ENCODE results near the gene ASIC3.

The ASIC3 gene

DNA sequence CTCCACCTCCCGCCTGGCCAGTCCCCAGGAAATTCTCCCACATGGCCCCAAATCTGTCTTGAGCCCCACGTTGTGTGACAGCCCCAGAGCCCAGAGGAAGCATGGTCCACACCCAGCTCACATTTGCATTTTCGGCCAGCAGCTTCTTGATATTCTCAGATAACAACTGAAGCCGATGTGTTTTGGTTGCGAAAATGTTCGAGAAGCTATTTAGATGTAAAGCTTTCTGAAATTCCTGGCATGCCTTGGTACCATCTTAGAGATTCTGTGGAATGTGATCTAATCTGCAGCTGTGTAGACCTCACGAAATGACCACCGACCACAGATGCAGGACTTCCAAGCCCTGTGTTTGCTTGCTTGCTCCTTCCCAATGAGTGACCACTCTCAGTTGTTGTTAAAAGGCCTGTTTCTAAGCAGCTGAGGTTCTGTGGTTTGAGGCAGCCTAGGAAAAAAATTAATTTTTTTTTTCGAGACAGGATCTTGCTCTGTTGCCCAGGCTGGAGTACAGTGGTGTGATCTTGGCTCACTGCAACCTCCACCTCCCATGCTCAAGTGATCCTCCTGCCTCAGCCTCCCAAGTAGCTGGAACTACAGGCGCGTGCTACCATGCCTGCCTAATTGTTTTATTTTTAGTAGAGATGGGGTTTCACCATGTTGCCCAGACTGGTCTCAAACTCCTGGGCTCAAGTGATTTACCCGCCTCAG lies 19.9 kb downstream of the ASIC3 start:
- no peaks in the 10 kb centered on the region for H3K9me3 ChIP-seq (ENCODE audit: control insufficient read depth, low read length)
- no peak overlapping the region for H3K9ac ChIP-seq (ENCODE audit: low read length)
- peak; percentile 44 for DNase-seq (ENCODE audit: low read depth)
- peaks cover 4% of the 10 kb centered on the region for H3K4me1 ChIP-seq (ENCODE audit: control insufficient read depth, insufficient read depth, low read length)
- peaks cover 77% of the 10 kb centered on the region for H3K36me3 ChIP-seq (ENCODE audit: control insufficient read depth, insufficient read depth, low read length, severe bottlenecking)
- no peak overlapping the region for H3K4me3 ChIP-seq (ENCODE audit: low read length)
- no peaks in the 10 kb centered on the region for H3K27me3 ChIP-seq (replicated peaks; ENCODE audit: control insufficient read depth, insufficient read depth, low read length)

DNA sequence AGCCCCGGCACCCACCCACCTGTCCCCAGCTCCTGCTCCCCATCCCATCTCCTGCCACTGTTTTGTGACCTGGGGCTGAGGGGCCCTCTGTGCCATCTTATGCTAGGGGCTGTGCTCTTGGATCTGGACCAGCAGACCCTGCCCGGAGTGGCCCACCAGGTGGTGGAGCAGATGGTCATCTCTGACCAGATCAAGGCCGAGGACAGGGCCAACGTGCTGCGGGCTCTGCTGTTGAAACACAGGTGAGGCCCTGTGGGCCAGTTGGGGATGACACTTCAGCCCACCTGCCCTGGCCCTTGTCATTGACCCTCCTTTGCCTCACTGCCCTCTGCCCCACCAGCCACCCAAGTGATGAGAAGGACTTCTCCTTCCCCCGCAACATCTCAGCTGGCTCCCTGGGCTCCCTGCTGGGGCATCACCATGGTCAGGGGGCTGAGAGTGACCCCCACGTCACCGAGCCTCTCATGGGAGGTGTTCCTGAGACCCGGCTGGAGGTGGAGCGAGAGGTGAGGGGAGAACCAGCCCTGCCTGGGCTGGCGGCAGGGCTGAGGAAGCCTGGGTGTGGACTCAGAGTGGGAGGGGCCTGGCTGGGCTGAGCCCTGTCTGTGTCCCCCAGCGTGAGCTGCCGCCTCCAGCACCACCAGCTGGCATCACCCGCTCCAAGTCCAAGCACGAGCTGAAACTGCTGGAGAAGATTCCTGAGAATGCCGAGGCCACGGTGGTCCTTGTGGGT lies 21.7 kb downstream of the ASIC3 start:
- Histone ChIP-seq H3K27me3 (replicated peaks; ENCODE audit: control insufficient read depth, insufficient read depth, low read length) (no peaks in the 10 kb centered on the region), H3K4me3 (ENCODE audit: low read length) (no peak overlapping the region), H3K4me1 (ENCODE audit: control insufficient read depth, insufficient read depth, low read length) (no peaks in the 10 kb centered on the region), H3K9ac (ENCODE audit: low read length) (no peak overlapping the region), H3K36me3 (ENCODE audit: control insufficient read depth, insufficient read depth, low read length, severe bottlenecking) (peaks cover 88% of the 10 kb centered on the region), H3K9me3 (ENCODE audit: control insufficient read depth, low read length) (no peaks in the 10 kb centered on the region)
- DNase-seq (ENCODE audit: low read depth): no peak

DNA sequence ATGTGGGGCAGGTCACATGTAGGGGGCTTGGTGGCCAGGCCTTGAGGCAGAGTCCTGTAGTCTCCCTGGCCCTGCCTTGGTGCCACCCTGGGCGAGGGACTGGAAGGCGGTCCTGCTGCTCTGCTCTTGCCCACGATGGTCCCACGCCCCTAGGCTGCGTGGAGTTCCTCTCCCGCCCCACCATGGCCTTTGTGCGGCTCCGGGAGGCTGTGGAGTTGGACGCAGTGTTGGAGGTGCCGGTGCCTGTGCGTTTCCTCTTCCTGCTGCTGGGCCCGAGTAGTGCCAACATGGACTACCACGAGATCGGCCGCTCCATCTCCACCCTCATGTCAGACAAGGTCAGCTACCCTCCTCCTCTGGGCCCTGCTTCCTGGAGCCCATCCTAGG lies 22.2 kb downstream of the ASIC3 start:
- no peaks in the 10 kb centered on the region for H3K9me3 ChIP-seq (ENCODE audit: control insufficient read depth, low read length)
- H3K9ac ChIP-seq (ENCODE audit: low read length): no peak overlapping the region
- DNase-seq (ENCODE audit: low read depth): no peak
- H3K4me3 ChIP-seq (ENCODE audit: low read length): no peak overlapping the region
- peaks cover 88% of the 10 kb centered on the region for H3K36me3 ChIP-seq (ENCODE audit: control insufficient read depth, insufficient read depth, low read length, severe bottlenecking)
- no peaks in the 10 kb centered on the region for H3K4me1 ChIP-seq (ENCODE audit: control insufficient read depth, insufficient read depth, low read length)
- H3K27me3 ChIP-seq (replicated peaks; ENCODE audit: control insufficient read depth, insufficient read depth, low read length): no peaks in the 10 kb centered on the region

DNA sequence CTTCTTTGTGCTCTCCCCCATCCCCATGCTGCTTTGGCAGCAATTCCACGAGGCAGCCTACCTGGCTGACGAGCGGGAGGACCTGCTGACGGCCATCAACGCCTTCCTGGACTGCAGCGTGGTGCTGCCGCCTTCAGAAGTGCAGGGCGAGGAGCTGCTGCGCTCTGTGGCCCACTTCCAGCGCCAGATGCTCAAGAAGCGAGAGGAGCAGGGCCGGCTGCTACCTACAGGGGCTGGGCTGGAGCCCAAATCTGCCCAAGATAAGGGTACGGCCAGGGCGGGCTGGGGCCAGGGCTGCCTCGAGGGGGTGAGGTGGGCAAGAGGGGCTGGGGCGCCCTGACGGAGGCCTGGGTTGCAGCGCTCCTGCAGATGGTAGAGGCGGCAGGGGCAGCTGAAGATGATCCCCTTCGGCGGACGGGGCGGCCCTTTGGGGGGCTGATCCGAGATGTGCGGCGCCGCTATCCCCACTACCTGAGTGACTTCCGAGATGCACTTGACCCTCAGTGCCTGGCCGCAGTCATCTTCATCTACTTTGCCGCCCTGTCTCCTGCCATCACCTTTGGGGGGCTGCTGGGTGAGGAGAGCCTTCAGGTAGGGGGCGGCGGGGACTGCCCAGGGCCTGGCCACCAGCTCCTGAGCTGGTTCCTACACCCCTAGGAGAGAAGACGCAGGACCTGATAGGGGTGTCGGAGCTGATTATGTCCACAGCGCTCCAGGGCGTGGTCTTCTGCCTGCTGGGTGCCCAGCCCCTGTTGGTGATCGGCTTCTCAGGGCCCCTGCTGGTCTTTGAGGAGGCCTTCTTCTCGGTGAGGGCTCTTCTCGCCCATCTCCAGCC lies 22.9 kb downstream of the ASIC3 start:
- DNase-seq (ENCODE audit: low read depth): no peak
- H3K4me1 ChIP-seq (ENCODE audit: control insufficient read depth, insufficient read depth, low read length): no peaks in the 10 kb centered on the region

DNA sequence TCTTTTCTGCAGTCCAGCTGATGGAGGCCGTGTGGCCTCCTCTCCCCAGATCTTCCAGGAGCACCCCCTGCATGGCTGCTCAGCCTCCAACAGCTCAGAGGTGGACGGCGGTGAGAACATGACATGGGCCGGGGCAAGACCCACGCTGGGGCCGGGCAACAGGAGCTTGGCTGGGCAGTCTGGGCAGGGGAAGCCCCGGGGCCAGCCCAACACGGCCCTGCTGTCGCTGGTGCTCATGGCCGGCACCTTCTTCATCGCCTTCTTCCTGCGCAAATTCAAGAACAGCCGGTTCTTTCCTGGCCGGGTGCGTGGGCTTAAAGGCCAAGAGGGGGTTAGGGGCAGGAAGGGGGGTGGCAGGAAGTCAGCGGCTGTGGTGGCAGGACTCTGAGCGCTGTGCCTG lies 25.7 kb downstream of the ASIC3 start:
- H3K9me3 ChIP-seq (ENCODE audit: control insufficient read depth, low read length): no peaks in the 10 kb centered on the region
- peaks cover 17% of the 10 kb centered on the region for H3K4me1 ChIP-seq (ENCODE audit: control insufficient read depth, insufficient read depth, low read length)
- no peak overlapping the region for H3K4me3 ChIP-seq (ENCODE audit: low read length)
- H3K27me3 ChIP-seq (replicated peaks; ENCODE audit: control insufficient read depth, insufficient read depth, low read length): no peaks in the 10 kb centered on the region
- H3K9ac ChIP-seq (ENCODE audit: low read length): no peak overlapping the region
- peaks cover 65% of the 10 kb centered on the region for H3K36me3 ChIP-seq (ENCODE audit: control insufficient read depth, insufficient read depth, low read length, severe bottlenecking)
- no peak for DNase-seq (ENCODE audit: low read depth)

More for the DNA sequence above, 22.9 kb downstream of the ASIC3 start:
- no peak overlapping the region for H3K4me3 ChIP-seq (ENCODE audit: low read length)
- H3K9ac ChIP-seq (ENCODE audit: low read length): no peak overlapping the region
- no peaks in the 10 kb centered on the region for H3K27me3 ChIP-seq (replicated peaks; ENCODE audit: control insufficient read depth, insufficient read depth, low read length)
- no peaks in the 10 kb centered on the region for H3K9me3 ChIP-seq (ENCODE audit: control insufficient read depth, low read length)
- peaks cover 88% of the 10 kb centered on the region for H3K36me3 ChIP-seq (ENCODE audit: control insufficient read depth, insufficient read depth, low read length, severe bottlenecking)

DNA sequence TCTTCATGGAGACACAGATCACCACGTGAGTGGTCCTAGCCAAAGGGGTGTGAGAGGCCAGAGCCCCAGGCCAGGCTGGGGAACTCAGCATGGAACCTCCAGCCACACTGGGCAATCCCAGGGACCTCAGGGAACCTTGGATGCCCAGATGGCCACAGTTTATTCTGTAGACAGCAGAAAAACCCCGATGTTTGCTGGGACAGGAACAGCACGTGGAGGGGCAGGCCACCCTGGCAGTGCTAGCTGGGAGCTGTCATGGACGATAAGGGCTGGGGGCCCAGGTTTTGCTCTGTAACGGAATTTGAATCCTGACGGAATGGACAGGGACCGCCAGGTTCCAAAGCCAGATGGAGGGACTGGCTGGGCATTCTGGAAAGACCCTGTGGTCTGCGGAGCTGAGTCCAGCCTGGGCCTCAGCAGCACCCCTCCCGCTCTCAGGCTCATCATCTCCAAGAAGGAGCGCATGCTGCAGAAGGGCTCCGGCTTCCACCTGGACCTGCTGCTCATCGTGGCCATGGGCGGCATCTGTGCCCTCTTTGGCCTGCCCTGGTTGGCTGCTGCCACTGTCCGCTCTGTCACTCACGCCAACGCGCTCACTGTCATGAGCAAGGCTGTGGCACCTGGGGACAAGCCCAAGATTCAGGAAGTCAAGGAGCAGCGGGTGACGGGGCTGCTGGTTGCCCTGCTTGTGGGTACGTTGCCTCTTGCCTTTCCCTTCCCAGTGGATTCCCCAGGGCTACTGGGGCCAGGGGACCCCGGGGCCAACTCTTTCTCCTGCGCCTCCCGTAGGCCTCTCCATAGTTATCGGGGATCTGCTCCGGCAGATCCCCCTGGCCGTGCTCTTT lies 26.7 kb downstream of the ASIC3 start:
- Histone ChIP-seq H3K4me3 (ENCODE audit: low read length) (no peak overlapping the region), H3K9ac (ENCODE audit: low read length) (no peak overlapping the region), H3K27me3 (replicated peaks; ENCODE audit: control insufficient read depth, insufficient read depth, low read length) (no peaks in the 10 kb centered on the region), H3K4me1 (ENCODE audit: control insufficient read depth, insufficient read depth, low read length) (peaks cover 27% of the 10 kb centered on the region), H3K9me3 (ENCODE audit: control insufficient read depth, low read length) (no peaks in the 10 kb centered on the region), H3K36me3 (ENCODE audit: control insufficient read depth, insufficient read depth, low read length, severe bottlenecking) (peaks cover 56% of the 10 kb centered on the region)
- DNase-seq (ENCODE audit: low read depth): no peak

DNA sequence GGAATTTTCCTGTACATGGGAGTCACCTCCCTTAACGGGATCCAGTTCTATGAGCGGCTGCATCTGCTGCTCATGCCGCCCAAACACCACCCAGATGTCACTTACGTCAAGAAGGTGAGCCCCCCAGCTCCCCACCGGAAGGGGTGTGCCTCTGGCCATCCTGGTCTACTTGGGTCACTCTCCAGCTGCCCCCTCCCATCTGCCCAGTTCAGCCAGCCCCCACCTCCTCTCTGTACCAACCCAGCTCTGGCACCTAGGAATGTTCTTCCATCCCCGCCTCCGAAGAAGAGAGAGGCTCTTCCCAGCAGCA lies 27.3 kb downstream of the ASIC3 start:
- no peaks in the 10 kb centered on the region for H3K27me3 ChIP-seq (replicated peaks; ENCODE audit: control insufficient read depth, insufficient read depth, low read length)
- no peak overlapping the region for H3K9ac ChIP-seq (ENCODE audit: low read length)
- no peak overlapping the region for H3K4me3 ChIP-seq (ENCODE audit: low read length)
- H3K9me3 ChIP-seq (ENCODE audit: control insufficient read depth, low read length): no peaks in the 10 kb centered on the region
- H3K4me1 ChIP-seq (ENCODE audit: control insufficient read depth, insufficient read depth, low read length): peaks cover 27% of the 10 kb centered on the region
- DNase-seq (ENCODE audit: low read depth): no peak
- H3K36me3 ChIP-seq (ENCODE audit: control insufficient read depth, insufficient read depth, low read length, severe bottlenecking): peaks cover 51% of the 10 kb centered on the region

DNA sequence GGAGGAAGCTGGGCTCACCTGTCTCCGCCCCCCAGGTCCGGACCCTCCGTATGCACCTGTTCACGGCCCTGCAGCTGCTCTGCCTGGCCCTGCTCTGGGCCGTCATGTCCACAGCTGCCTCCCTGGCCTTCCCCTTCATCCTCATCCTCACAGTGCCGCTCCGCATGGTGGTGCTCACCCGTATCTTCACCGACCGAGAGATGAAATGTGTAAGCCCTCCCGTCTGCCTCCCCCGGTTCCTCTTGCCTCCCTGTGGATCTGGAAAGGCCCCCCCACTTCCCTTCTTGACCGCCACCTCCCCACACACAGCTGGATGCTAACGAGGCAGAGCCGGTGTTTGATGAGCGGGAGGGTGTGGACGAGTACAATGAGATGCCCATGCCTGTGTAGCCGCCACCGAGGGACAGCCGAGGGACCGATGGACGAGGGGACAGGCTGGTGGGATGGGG lies 27.7 kb downstream of the ASIC3 start:
- no peaks in the 10 kb centered on the region for H3K27me3 ChIP-seq (replicated peaks; ENCODE audit: control insufficient read depth, insufficient read depth, low read length)
- H3K9ac ChIP-seq (ENCODE audit: low read length): no peak overlapping the region
- peaks cover 47% of the 10 kb centered on the region for H3K36me3 ChIP-seq (ENCODE audit: control insufficient read depth, insufficient read depth, low read length, severe bottlenecking)
- no peak for DNase-seq (ENCODE audit: low read depth)
- peaks cover 28% of the 10 kb centered on the region for H3K4me1 ChIP-seq (ENCODE audit: control insufficient read depth, insufficient read depth, low read length)
- H3K4me3 ChIP-seq (ENCODE audit: low read length): no peak overlapping the region
- H3K9me3 ChIP-seq (ENCODE audit: control insufficient read depth, low read length): no peaks in the 10 kb centered on the region

DNA sequence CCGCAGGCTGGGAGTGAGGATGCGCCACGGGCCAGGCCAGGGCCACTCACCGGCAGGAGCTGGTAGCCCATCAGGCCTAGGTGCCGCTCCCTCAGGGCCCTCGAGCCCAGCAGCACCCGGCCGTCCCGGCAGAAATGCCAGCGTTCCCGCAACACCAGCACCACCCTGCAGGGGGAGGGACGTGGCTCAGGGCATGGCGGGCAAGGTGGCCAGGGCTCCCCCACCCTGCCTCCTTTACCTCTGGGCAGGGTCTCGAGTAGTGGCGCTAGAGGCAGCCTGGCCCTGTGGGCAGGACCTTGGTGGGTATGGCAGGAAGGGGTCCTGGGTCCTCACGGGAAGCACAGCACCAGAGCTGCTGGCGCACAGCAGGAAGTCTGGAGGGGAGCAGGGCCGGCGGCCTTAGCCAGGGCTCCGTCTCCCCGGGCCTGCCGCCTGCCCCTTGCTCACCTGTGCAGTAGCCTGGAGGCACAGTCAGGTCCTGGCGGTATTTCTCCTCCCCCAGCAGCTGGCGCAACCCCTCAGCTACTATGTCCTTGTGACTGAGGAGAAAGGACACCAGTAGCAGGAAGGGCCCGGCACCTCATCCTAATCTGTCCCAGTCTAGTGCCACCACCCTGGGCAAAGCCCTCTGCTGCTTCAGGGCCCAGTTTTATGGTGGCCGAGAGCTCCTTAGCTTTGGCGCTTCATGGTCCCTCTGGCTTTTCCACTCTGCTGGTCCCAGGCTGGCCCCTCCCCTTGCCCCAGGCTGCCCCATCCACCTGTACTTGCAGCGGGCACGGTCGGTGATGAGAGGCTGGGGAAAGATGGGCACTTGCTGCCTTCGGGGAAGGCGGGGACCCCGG lies 28.8 kb downstream of the ASIC3 start:
- Histone ChIP-seq H3K27me3 (replicated peaks; ENCODE audit: control insufficient read depth, insufficient read depth, low read length) (no peaks in the 10 kb centered on the region), H3K4me1 (ENCODE audit: control insufficient read depth, insufficient read depth, low read length) (peaks cover 38% of the 10 kb centered on the region), H3K4me3 (ENCODE audit: low read length) (no peak overlapping the region), H3K36me3 (ENCODE audit: control insufficient read depth, insufficient read depth, low read length, severe bottlenecking) (peaks cover 36% of the 10 kb centered on the region), H3K9ac (ENCODE audit: low read length) (peak overlapping the region; percentile 29), H3K9me3 (ENCODE audit: control insufficient read depth, low read length) (no peaks in the 10 kb centered on the region)
- DNase-seq (ENCODE audit: low read depth): no peak

DNA sequence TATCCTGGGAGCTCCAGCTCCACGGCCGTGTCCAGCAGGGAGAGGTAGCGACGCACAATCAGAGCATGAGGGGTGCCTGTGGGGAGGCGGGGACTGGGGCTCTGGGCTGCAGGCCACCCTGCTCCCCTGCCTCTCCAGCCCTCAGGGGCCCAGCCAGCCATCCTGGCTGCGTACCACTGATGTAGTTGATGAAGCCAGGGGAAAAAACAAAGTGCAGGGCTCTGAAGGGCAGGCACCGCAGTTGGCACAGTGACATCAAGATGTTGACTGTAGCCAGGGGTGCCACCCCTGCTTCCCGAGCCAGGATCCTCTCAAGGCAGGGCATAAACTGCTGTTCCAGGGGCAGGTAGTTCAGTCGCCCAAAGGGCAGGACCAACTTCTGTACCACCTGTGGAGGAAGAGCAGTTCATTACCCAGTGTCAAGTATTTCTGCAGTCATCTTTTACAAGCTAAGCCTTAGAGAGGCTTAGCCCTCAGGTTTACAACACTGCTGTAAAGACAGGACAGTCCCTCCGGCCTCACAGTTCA lies 29.4 kb downstream of the ASIC3 start:
- Histone ChIP-seq H3K4me1 (ENCODE audit: control insufficient read depth, insufficient read depth, low read length) (peaks cover 45% of the 10 kb centered on the region), H3K9ac (ENCODE audit: low read length) (peak overlapping the region; percentile 42), H3K36me3 (ENCODE audit: control insufficient read depth, insufficient read depth, low read length, severe bottlenecking) (peaks cover 32% of the 10 kb centered on the region), H3K4me3 (ENCODE audit: low read length) (no peak overlapping the region), H3K27me3 (replicated peaks; ENCODE audit: control insufficient read depth, insufficient read depth, low read length) (no peaks in the 10 kb centered on the region), H3K9me3 (ENCODE audit: control insufficient read depth, low read length) (no peaks in the 10 kb centered on the region)
- DNase-seq (ENCODE audit: low read depth): no peak
